Amniotic stem cell (primary cell): ENCODE data around the gene NUMB.
"Not testable (repeated sequence)": the region's sequence is repeated elsewhere in the genome, so short reads cannot be mapped to it uniquely, and the experiment has no call there.

Experiments used
- DNase-seq: peaks from one replicate; lab custom pipeline; 2025; lab: John Stamatoyannopoulos, UW

NUMB gene

GRCh38 chr14:73422515-73422914 lies 35.8 kb downstream of the NUMB start:
- DNase-seq = no peak

GRCh38 chr14:73418227-73418626 lies 40.1 kb downstream of the NUMB start:
- no peak for DNase-seq

- DNase-seq = not testable (repeated sequence)
Observed at GRCh38 chr14:73406248-73406647, 52.1 kb downstream of the NUMB start.

GRCh38 chr14:73403181-73403752 lies 55.1 kb downstream of the NUMB start:
- DNase-seq = no peak

GRCh38 chr14:73402579-73402978 lies 55.8 kb downstream of the NUMB start:
- no peak for DNase-seq

- no peak for DNase-seq
Observed at GRCh38 chr14:73397810-73398209, 60.5 kb downstream of the NUMB start.

GRCh38 chr14:73394317-73394716 lies 64.0 kb downstream of the NUMB start:
- DNase-seq = no peak

- DNase-seq = no peak
Observed at GRCh38 chr14:73393375-73393774, 65.0 kb downstream of the NUMB start.

- no peak for DNase-seq
Observed at GRCh38 chr14:73392329-73393257, 65.8 kb downstream of the NUMB start.

GRCh38 chr14:73387860-73388259 lies 70.5 kb downstream of the NUMB start:
- DNase-seq = not testable (repeated sequence)

GRCh38 chr14:73386342-73386741 lies 72.0 kb downstream of the NUMB start:
- no peak for DNase-seq

- DNase-seq = not testable (repeated sequence)
Observed at GRCh38 chr14:73385021-73385420, 73.3 kb downstream of the NUMB start.

GRCh38 chr14:73383356-73383755 lies 75.0 kb downstream of the NUMB start:
- no peak for DNase-seq

GRCh38 chr14:73381380-73382013 lies 76.8 kb downstream of the NUMB start:
- DNase-seq = no peak

GRCh38 chr14:73376585-73376984 lies 81.8 kb downstream of the NUMB start:
- DNase-seq = no peak

- DNase-seq = no peak
Observed at GRCh38 chr14:73375861-73376260, 82.5 kb downstream of the NUMB start.

GRCh38 chr14:73374218-73374617 lies 84.1 kb downstream of the NUMB start:
- DNase-seq = no peak

GRCh38 chr14:73372529-73372928 lies 85.8 kb downstream of the NUMB start:
- DNase-seq = no peak

- no peak for DNase-seq
Observed at GRCh38 chr14:73370561-73370960, 87.8 kb downstream of the NUMB start.

- no peak for DNase-seq
Observed at GRCh38 chr14:73369428-73369827, 88.9 kb downstream of the NUMB start.

- no peak for DNase-seq
Observed at GRCh38 chr14:73368616-73369015, 89.7 kb downstream of the NUMB start.

GRCh38 chr14:73365727-73366126 lies 92.6 kb downstream of the NUMB start:
- no peak for DNase-seq

- no peak for DNase-seq
Observed at GRCh38 chr14:73364559-73364958, 93.8 kb downstream of the NUMB start.
